ENCODE results near the gene MREG. TPM values are rescaled to one million over a fixed set of nuclear protein-coding genes. Genes with fewer than 3 reads are reported as not detected.

The MREG gene
- total and polyA plus RNA-seq, 9 of the 15 experiments (the other 6 are each of a cell fraction or from before 2014, with no cell fraction given): 0.77 to 3.8 (median 2.3) TPM

DNA sequence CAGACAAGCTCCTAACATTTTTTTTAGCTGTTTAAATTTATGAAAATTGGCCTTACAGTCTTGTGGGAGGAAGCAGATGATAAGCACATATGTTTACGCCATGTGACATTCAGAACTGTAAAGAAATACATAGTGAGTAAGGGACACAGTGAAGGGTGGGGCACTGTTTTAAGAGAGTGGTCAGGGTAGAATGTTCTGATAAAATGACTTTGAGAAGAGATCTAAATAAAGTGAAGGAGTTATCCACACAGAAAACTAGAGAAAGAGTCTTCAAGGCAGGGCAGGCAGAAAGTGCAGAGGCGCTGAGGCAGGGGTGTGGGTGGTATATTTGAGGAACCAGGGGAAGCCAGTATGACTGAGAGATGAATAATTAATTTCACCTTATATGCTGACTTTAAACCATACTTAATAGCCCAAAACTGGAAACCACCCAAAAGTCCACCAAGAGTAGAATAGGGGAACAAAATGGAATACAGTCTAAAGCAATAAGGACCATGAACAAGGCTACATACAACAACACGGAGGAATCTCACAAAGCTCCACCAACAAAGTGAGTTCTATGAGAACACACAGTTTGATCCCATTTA lies 8.6 kb downstream of the MREG start (continued):
- TF ChIP-seq, protein P1, sequence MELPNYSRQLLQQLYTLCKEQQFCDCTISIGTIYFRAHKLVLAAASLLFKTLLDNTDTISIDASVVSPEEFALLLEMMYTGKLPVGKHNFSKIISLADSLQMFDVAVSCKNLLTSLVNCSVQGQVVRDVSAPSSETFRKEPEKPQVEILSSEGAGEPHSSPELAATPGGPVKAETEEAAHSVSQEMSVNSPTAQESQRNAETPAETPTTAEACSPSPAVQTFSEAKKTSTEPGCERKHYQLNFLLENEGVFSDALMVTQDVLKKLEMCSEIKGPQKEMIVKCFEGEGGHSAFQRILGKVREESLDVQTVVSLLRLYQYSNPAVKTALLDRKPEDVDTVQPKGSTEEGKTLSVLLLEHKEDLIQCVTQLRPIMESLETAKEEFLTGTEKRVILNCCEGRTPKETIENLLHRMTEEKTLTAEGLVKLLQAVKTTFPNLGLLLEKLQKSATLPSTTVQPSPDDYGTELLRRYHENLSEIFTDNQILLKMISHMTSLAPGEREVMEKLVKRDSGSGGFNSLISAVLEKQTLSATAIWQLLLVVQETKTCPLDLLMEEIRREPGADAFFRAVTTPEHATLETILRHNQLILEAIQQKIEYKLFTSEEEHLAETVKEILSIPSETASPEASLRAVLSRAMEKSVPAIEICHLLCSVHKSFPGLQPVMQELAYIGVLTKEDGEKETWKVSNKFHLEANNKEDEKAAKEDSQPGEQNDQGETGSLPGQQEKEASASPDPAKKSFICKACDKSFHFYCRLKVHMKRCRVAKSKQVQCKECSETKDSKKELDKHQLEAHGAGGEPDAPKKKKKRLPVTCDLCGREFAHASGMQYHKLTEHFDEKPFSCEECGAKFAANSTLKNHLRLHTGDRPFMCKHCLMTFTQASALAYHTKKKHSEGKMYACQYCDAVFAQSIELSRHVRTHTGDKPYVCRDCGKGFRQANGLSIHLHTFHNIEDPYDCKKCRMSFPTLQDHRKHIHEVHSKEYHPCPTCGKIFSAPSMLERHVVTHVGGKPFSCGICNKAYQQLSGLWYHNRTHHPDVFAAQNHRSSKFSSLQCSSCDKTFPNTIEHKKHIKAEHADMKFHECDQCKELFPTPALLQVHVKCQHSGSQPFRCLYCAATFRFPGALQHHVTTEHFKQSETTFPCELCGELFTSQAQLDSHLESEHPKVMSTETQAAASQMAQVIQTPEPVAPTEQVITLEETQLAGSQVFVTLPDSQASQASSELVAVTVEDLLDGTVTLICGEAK (IDR thresholded peaks at IDR 0.05): peak; percentile 62; the same call in 1 of the 2 replicates
- TF ChIP-seq, protein P1 (CRISPR knock-in tag; IDR thresholded peaks at IDR 0.05): no peak
- TF ChIP-seq, protein P2, sequence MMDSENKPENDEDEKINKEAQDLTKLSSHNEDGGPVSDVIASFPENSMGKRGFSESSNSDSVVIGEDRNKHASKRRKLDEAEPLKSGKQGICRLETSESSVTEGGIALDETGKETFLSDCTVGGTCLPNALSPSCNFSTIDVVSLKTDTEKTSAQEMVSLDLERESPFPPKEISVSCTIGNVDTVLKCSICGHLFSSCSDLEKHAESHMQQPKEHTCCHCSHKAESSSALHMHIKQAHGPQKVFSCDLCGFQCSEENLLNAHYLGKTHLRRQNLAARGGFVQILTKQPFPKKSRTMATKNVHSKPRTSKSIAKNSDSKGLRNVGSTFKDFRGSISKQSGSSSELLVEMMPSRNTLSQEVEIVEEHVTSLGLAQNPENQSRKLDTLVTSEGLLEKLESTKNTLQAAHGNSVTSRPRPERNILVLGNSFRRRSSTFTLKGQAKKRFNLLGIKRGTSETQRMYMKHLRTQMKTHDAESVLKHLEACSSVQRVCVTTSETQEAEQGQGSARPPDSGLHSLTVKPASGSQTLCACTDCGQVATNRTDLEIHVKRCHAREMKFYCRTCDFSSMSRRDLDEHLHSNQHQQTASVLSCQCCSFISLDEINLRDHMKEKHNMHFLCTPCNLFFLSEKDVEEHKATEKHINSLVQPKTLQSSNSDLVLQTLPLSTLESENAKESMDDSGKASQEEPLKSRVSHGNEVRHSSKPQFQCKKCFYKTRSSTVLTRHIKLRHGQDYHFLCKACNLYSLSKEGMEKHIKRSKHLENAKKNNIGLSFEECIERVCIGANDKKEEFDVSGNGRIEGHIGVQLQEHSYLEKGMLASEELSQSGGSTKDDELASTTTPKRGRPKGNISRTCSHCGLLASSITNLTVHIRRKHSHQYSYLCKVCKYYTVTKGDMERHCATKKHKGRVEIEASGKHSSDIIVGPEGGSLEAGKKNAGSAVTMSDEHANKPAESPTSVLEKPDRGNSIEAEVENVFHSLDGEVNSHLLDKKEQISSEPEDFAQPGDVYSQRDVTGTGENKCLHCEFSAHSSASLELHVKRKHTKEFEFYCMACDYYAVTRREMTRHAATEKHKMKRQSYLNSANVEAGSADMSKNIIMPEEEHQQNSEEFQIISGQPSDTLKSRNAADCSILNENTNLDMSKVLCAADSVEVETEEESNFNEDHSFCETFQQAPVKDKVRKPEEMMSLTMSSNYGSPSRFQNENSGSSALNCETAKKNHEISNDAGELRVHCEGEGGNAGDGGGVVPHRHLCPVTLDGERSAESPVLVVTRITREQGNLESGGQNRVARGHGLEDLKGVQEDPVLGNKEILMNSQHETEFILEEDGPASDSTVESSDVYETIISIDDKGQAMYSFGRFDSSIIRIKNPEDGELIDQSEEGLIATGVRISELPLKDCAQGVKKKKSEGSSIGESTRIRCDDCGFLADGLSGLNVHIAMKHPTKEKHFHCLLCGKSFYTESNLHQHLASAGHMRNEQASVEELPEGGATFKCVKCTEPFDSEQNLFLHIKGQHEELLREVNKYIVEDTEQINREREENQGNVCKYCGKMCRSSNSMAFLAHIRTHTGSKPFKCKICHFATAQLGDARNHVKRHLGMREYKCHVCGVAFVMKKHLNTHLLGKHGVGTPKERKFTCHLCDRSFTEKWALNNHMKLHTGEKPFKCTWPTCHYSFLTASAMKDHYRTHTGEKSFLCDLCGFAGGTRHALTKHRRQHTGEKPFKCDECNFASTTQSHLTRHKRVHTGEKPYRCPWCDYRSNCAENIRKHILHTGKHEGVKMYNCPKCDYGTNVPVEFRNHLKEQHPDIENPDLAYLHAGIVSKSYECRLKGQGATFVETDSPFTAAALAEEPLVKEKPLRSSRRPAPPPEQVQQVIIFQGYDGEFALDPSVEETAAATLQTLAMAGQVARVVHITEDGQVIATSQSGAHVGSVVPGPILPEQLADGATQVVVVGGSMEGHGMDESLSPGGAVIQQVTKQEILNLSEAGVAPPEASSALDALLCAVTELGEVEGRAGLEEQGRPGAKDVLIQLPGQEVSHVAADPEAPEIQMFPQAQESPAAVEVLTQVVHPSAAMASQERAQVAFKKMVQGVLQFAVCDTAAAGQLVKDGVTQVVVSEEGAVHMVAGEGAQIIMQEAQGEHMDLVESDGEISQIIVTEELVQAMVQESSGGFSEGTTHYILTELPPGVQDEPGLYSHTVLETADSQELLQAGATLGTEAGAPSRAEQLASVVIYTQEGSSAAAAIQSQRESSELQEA (IDR thresholded peaks at IDR 0.05; ENCODE audit: low read depth): no peak
- TF ChIP-seq NFE2L1 (tag; IDR thresholded peaks at IDR 0.05; ENCODE audit: borderline replicate concordance, low read depth) (no peak), ARID1B (IDR thresholded peaks at IDR 0.05) (peak; percentile 46), SOX6 (IDR thresholded peaks at IDR 0.05) (no peak), ZEB2 (IDR thresholded peaks at IDR 0.05) (no peak), U2AF2 (optimal IDR thresholded peaks at IDR 0.05; ENCODE audit: low read depth, low read length) (no peak), ZNF133 (CRISPR knock-in tag; IDR thresholded peaks at IDR 0.05) (no peak), FOSL1 (tag; conservative IDR thresholded peaks at IDR 0.05) (0 out of 2 replicates have a peak, but pooled peaks have one; percentile 6), MTA2 (IDR thresholded peaks at IDR 0.05; ENCODE audit: low read depth) (no peak), TCF3 (CRISPR knock-in tag; IDR thresholded peaks at IDR 0.05) (peak; percentile 56)

Data from K562 (cell line).